ENCODE measurements around the gene ZSWIM5.
"Not testable (repeated sequence)": the region's sequence is repeated elsewhere in the genome, so short reads cannot be mapped to it uniquely, and the experiment has no call there.

The ZSWIM5 gene

DNA sequence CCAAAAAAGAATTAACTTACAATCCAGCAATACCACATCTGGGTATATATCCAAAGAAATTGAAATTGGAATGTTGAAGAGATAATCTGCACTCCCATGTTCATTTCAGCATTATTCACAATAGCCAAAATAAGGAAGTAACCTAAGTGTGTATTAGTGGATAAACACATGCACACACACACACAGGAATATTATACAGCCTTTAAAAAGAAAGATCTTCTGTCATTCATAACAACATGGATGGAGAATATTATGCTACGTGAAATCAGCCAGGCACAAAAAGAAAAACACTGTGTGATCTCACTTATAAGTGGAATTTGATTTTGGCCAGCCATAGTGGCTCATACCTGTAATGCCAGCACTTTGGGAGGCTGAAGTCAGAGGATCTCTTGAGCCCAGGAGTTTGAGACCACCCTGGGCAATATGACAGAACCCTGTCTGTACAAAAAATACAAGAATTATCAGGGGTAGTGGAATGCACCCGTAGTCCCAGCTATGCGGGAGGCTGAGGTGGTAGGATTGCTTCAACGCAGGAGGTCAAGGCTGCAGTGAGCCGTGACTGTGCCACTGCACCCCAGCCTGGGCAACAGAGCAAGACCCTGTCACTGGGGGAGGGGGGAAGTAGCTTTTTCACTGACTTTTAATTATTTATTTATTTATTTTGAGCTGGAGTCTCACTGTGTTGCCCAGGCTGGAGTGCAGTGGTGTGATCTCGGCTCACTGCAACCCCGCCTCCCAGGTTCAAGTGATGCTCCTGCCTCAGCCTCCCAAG is 210.8 kb downstream of the ZSWIM5 start:
- no peak for DNase-seq (ENCODE audit: low read depth)
- TF ChIP-seq, protein P1, sequence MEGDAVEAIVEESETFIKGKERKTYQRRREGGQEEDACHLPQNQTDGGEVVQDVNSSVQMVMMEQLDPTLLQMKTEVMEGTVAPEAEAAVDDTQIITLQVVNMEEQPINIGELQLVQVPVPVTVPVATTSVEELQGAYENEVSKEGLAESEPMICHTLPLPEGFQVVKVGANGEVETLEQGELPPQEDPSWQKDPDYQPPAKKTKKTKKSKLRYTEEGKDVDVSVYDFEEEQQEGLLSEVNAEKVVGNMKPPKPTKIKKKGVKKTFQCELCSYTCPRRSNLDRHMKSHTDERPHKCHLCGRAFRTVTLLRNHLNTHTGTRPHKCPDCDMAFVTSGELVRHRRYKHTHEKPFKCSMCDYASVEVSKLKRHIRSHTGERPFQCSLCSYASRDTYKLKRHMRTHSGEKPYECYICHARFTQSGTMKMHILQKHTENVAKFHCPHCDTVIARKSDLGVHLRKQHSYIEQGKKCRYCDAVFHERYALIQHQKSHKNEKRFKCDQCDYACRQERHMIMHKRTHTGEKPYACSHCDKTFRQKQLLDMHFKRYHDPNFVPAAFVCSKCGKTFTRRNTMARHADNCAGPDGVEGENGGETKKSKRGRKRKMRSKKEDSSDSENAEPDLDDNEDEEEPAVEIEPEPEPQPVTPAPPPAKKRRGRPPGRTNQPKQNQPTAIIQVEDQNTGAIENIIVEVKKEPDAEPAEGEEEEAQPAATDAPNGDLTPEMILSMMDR (IDR thresholded peaks at IDR 0.05; ENCODE audit: insufficient read depth, low read depth, low read length, missing control alignments), result no peak
- no peak overlapping the region for H3K4me3 ChIP-seq (ENCODE audit: low read depth, low read length)

DNA sequence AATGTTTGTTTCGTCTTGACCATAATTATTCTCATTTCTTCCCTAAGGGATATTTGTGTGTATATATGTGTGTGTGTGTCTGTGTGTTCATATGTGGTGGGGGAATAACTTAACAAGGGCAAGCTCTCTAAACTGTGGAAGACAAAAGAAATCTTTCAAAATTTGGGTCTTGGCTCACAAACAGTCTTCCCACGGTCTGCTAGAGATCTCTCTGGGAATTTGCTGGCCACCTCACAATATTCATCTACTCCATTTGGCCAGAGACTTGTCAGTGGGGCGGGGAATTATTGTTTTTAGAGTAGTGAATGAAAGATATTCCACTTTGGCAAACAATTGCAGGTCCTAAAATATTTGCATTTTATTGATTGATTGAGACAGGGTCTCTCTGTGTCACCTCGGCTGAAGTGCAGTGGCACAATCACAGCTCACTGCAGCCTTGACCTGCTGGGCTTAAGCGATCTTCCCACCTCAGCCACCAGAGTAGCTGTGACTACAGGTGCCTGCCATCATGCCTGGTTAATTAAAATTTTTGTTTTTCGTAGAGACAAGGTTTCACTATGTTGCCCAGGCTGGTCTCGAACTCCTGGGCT is 212.0 kb downstream of the ZSWIM5 start:
- TF ChIP-seq, protein P1 (IDR thresholded peaks at IDR 0.05; ENCODE audit: insufficient read depth, low read depth, low read length, missing control alignments), result no peak
- H3K4me3 ChIP-seq (ENCODE audit: low read depth, low read length), result no peak overlapping the region
- no peak for DNase-seq (ENCODE audit: low read depth)

DNA sequence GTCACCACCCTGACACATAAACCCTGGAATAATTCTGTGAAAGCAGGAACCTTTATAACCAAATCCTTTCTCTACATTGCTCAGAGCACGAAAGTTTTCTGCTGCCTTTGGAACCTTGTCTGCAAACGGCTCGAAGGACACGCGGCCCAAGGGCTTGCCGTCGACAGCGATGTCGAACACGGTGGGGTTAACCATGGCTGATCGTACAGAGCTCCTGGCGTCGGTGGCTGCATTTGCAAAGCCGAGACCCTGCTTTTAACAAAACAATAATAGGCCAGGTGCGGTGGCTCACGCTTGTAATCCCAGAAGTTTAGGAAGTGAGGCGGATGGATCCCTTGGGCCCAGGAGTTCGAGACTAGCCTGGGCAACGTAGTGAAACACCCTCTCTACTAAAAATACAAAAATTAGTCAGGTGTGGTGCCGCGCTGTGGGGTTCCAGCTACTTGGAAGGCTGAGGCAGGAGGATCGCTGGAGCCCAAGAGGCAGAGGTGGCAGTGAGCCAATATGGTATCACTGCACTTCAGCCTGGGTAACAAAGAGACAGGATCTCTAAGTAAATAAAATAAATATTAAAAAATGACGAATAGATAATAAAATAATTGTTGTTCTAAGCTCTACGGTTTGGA is 217.8 kb downstream of the ZSWIM5 start:
- TF ChIP-seq, protein P1 (IDR thresholded peaks at IDR 0.05; ENCODE audit: insufficient read depth, low read depth, low read length, missing control alignments), result no peak
- H3K4me3 ChIP-seq (ENCODE audit: low read depth, low read length), result no peak overlapping the region
- no peak for DNase-seq (ENCODE audit: low read depth)

DNA sequence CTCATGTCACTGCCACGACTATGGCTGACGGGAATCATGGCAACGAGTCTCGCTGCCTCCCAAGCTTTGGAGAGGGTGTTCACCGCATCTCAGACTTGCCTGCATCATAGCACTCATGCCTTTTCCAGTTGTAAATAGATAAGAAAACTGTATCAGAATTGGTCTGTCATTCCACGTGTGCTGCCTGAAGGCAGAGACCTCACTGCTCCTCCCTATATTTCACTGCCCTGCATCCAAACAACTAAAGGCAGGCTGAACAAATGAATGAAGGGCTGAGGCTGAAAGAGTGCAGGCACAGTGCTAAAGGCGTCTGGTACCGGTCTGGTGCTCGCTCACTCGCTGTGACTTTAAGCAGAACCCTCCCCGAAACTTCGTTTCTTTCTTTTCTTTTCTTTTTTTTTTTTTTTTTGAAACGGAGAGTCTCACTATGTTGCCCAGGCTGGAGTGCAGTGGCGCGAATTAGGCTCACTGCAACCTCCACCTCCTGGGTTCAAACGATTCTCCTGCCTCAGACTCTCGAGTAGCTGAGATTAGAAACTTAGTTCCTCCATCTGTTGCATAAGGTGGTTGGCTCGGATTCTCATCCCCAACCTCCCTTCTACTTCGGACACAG is 220.6 kb downstream of the ZSWIM5 start:
- peak overlapping the region; percentile 77 for H3K4me3 ChIP-seq (ENCODE audit: low read depth, low read length)
- no peak for DNase-seq (ENCODE audit: low read depth)
- TF ChIP-seq, protein P1 (IDR thresholded peaks at IDR 0.05; ENCODE audit: insufficient read depth, low read depth, low read length, missing control alignments), result no peak

DNA sequence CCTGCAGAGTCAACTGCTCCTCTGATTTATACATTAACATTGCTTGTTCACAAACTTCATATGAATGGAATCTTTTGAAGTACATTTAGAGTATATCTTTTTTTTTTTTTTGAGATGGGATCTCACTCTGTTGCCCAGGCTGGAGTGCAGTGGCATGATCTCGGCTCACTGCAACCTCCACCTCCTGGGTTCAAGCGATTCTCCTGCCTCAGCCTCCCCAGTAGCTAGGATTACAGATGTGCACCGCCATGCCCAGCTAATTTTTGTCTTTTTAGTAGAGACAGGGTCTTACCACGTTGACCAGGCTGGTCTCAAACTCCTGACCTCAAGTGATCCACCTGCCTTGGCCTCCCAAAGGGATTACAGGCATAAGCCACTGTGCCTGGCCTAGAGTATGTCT is 229.0 kb downstream of the ZSWIM5 start:
- not testable (repeated sequence) for DNase-seq (ENCODE audit: low read depth); H3K4me3 ChIP-seq (ENCODE audit: low read depth, low read length)

DNA sequence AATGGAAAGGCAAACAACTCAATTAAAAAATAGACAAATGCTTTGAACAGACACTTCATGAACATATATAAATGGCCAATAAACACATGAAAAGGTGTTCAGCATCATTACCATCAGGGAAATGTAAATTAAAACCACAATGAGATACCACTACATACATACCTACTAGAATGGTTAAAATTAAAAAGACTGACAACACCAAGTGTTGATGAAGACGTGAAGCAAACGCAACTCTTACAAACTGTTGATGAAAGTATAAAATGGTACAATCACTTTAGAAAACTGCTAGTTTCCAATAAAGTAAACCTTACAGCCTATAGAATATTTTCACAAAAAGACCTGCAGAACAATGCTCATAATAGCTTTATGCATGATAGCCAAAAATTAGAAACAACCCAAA is 230.2 kb downstream of the ZSWIM5 start:
- TF ChIP-seq, protein P1 (IDR thresholded peaks at IDR 0.05; ENCODE audit: insufficient read depth, low read depth, low read length, missing control alignments), result no peak
- no peak overlapping the region for H3K4me3 ChIP-seq (ENCODE audit: low read depth, low read length)
- DNase-seq (ENCODE audit: low read depth), result no peak

DNA sequence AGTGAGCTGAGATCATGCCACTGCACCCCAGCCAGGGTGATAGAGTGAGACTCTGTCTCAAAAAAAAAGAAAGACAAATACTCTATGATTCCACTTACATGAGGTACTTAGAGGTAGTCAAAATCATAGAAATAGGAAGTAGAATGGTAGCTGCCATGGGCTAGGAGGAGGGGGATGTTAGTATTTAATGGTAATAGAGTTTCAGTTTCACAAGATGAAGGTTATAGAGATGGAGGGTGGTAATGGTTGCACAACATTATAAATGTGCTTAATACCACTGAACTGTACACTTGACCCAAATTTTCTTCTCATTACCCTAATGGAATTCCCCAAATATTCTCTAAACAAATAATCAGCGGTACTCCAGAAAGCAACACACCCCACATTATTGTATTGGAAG is 232.8 kb downstream of the ZSWIM5 start:
- DNase-seq (ENCODE audit: low read depth), result no peak
- TF ChIP-seq, protein P1 (IDR thresholded peaks at IDR 0.05; ENCODE audit: insufficient read depth, low read depth, low read length, missing control alignments), result no peak
- no peak overlapping the region for H3K4me3 ChIP-seq (ENCODE audit: low read depth, low read length)
